B cell (primary cell): ENCODE results near the gene GNPDA2.

Experiments used
- CTCF ChIP-seq: fragments of 200-600 bp; IDR thresholded peaks from one replicate; pipeline ENCODE4 v1.8.0; 2022; ENCODE audit warnings: antibody characterized with exemption, mild to moderate bottlenecking
- EZH2 ChIP-seq: IDR thresholded peaks from 2 replicates; pipeline ENCODE4 v1.6.1; 2012; ENCODE audit warnings: borderline replicate concordance, low read depth, mild to moderate bottlenecking, moderate library complexity, low read length; ENCODE audit not compliant: insufficient read depth, poor library complexity, severe bottlenecking

- no peak for TF ChIP-seq CTCF
- no peak for TF ChIP-seq EZH2
Observed at GRCh38 chr4:44765116-44765515, 38.8 kb upstream of the GNPDA2 start.
